HG03442 (cell line): Measurements from ENCODE around the gene RPS14.

ENCODE experiments used
- ATAC-seq: cut with Tn5 transposase; IDR thresholded peaks from one replicate; pipeline ENCODE4 v1.9.1; 2021; ENCODE audit warnings: mild to moderate bottlenecking, moderate library complexity; ENCODE audit not compliant: unreplicated experiment

RPS14 gene

GRCh38 chr5:150449517-150450339, at the start of gene RPS14:
TSS of gene RPS14 (minus strand) at chr5:150449739. CDS start at chr5:150447733, 2,006 bp downstream.
- ATAC-seq: peak; percentile 88

GRCh38 chr5:150498971-150499370, 49.4 kb upstream of the RPS14 start:
- no peak for ATAC-seq

GRCh38 chr5:150498501-150498900, 49.0 kb upstream of the RPS14 start:
- ATAC-seq: no peak

- no peak for ATAC-seq
Measured at GRCh38 chr5:150497989-150498317, 48.4 kb upstream of the RPS14 start.

GRCh38 chr5:150497274-150497988, 47.9 kb upstream of the RPS14 start:
- no peak for ATAC-seq

GRCh38 chr5:150496534-150496933, 47.0 kb upstream of the RPS14 start:
- no peak for ATAC-seq

- no peak for ATAC-seq
Measured at GRCh38 chr5:150496098-150496497, 46.6 kb upstream of the RPS14 start.

GRCh38 chr5:150492621-150493020, 43.1 kb upstream of the RPS14 start:
- ATAC-seq: no peak

- ATAC-seq: no peak
Measured at GRCh38 chr5:150491876-150492275, 42.3 kb upstream of the RPS14 start.

GRCh38 chr5:150490754-150491153, 41.2 kb upstream of the RPS14 start:
- ATAC-seq: no peak

GRCh38 chr5:150490296-150490669, 40.7 kb upstream of the RPS14 start:
- ATAC-seq: no peak

GRCh38 chr5:150489360-150490295, 40.1 kb upstream of the RPS14 start:
- ATAC-seq: peak; percentile 90

GRCh38 chr5:150488519-150489359, 39.2 kb upstream of the RPS14 start:
- no peak for ATAC-seq

GRCh38 chr5:150487199-150488061, 37.9 kb upstream of the RPS14 start:
- no peak for ATAC-seq

GRCh38 chr5:150486402-150487198, 37.1 kb upstream of the RPS14 start:
- no peak for ATAC-seq

GRCh38 chr5:150485693-150486401, 36.3 kb upstream of the RPS14 start:
- no peak for ATAC-seq

GRCh38 chr5:150484964-150485692, 35.6 kb upstream of the RPS14 start:
- ATAC-seq: no peak
